ENCODE measurements around the gene EFEMP1. TPM values are rescaled to one million over a fixed set of nuclear protein-coding genes. Genes with fewer than 3 reads are reported as not detected.

The EFEMP1 gene
- total RNA-seq, 1 experiment from 2014 or later = 0.15 TPM

DNA sequence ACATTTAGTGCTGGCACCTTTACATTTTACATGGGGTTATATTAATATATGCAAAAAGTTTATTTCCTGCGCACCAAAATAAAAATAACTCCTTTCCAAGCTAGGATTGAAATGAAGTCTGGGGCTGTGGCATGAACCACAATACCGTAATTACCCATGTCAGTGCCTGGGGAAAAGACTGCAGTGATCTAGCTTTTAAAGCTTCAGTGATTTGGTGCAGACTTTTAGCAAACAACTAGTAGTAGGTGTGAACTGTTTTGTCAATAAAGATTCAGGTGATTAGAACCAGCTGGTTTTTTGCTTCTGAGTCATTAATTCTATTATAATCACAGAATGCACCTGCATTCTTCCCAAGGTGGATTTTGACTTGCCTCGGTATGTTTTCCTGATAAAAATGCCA is 21.2 kb downstream of the EFEMP1 start:
- no peak overlapping the region for H3K4me3 ChIP-seq (ENCODE audit: low read depth, low read length, poor library complexity, severe bottlenecking)
- ChIA-PET CTCF (no interaction called here), POLR2A (ENCODE audit: low non-redundant PET) (no interaction called here)
- H3K27me3 ChIP-seq (replicated peaks; ENCODE audit: insufficient read depth, low read depth, low read length, poor library complexity) = peaks cover 11% of the 10 kb centered on the region
- no peak for TF ChIP-seq EZH2 (IDR thresholded peaks at IDR 0.05; ENCODE audit: borderline replicate concordance, low read depth, low read length, poor library complexity, severe bottlenecking)
- TF ChIP-seq, protein P1, sequence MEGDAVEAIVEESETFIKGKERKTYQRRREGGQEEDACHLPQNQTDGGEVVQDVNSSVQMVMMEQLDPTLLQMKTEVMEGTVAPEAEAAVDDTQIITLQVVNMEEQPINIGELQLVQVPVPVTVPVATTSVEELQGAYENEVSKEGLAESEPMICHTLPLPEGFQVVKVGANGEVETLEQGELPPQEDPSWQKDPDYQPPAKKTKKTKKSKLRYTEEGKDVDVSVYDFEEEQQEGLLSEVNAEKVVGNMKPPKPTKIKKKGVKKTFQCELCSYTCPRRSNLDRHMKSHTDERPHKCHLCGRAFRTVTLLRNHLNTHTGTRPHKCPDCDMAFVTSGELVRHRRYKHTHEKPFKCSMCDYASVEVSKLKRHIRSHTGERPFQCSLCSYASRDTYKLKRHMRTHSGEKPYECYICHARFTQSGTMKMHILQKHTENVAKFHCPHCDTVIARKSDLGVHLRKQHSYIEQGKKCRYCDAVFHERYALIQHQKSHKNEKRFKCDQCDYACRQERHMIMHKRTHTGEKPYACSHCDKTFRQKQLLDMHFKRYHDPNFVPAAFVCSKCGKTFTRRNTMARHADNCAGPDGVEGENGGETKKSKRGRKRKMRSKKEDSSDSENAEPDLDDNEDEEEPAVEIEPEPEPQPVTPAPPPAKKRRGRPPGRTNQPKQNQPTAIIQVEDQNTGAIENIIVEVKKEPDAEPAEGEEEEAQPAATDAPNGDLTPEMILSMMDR (conservative IDR thresholded peaks at IDR 0.05; ENCODE audit: low read depth, low read length) = no peak
- DNase-seq (ENCODE audit: low spot score) = no peak
- peaks cover 19% of the 10 kb centered on the region for H3K4me1 ChIP-seq (ENCODE audit: insufficient read depth, low read length, poor library complexity, severe bottlenecking)
- no peaks in the 10 kb centered on the region for H3K36me3 ChIP-seq (ENCODE audit: insufficient read depth, low read length, poor library complexity, severe bottlenecking)
- BruUV-seq (replicated peaks) = no TSS peak
- peaks cover 5% of the 10 kb centered on the region for H3K9me3 ChIP-seq (ENCODE audit: low read depth, low read length, poor library complexity, severe bottlenecking)
- intact Hi-C loops (cut with micrococcal nuclease; ENCODE audit: unreplicated experiment) = no loop called here
- no peak overlapping the region for H3K27ac ChIP-seq (ENCODE audit: low read depth, low read length, poor library complexity, severe bottlenecking)

DNA sequence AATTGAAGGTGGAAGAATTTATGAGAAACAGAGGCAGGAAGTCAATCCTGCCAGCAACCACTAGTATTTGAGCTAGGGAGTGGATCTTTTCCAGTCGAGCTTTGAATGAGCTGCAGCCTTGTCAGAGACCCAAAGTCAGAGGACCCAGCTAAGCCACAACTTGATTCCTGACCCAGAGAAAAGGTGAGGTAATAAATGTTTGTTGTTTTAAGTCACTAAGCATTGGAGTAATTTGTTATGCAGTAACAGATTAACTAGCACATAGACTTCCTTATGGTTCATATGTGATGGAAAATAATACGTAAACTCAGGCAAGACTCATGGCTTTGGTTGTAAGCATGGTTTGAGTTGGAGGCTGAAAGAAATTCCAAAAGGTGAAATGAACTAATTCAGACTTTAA is 21.6 kb downstream of the EFEMP1 start:
- Histone ChIP-seq H3K9me3 (ENCODE audit: low read depth, low read length, poor library complexity, severe bottlenecking) (peaks cover 5% of the 10 kb centered on the region), H3K27me3 (replicated peaks; ENCODE audit: insufficient read depth, low read depth, low read length, poor library complexity) (peaks cover 6% of the 10 kb centered on the region), H3K4me3 (ENCODE audit: low read depth, low read length, poor library complexity, severe bottlenecking) (no peak overlapping the region), H3K27ac (ENCODE audit: low read depth, low read length, poor library complexity, severe bottlenecking) (no peak overlapping the region), H3K36me3 (ENCODE audit: insufficient read depth, low read length, poor library complexity, severe bottlenecking) (no peaks in the 10 kb centered on the region), H3K4me1 (ENCODE audit: insufficient read depth, low read length, poor library complexity, severe bottlenecking) (peaks cover 19% of the 10 kb centered on the region)
- intact Hi-C loops (cut with micrococcal nuclease; ENCODE audit: unreplicated experiment) = no loop called here
- BruUV-seq (replicated peaks) = no TSS peak
- CTCF ChIA-PET = no interaction called here
- POLR2A ChIA-PET (ENCODE audit: low non-redundant PET) = no interaction called here
- TF ChIP-seq EZH2 (IDR thresholded peaks at IDR 0.05; ENCODE audit: borderline replicate concordance, low read depth, low read length, poor library complexity, severe bottlenecking) = no peak
- TF ChIP-seq, protein P1 (conservative IDR thresholded peaks at IDR 0.05; ENCODE audit: low read depth, low read length) = no peak
- no peak for DNase-seq (ENCODE audit: low spot score)

DNA sequence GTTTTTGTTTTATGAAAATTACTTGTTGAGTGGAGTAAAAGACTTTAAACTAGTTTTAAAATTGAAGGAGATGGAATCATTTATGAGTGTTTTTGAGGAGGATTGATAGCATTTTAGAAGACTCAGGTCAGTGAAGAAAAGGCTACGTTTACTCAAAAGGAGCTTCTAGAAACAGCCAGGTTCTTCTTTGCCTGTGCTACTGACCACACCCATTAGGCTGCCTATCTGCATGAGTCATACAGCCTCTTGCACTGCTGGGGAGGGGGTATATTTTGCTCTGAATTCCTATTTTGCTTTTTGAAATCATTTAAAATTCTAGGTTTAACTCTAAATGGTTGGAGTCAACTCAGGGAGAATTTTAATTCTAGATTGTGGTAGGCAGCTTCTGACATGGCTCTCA is 22.3 kb downstream of the EFEMP1 start:
- ChIA-PET POLR2A (ENCODE audit: low non-redundant PET) (no interaction called here), CTCF (no interaction called here)
- Histone ChIP-seq H3K27me3 (replicated peaks; ENCODE audit: insufficient read depth, low read depth, low read length, poor library complexity) (peaks cover under 1% of the 10 kb centered on the region), H3K4me3 (ENCODE audit: low read depth, low read length, poor library complexity, severe bottlenecking) (no peak overlapping the region), H3K36me3 (ENCODE audit: insufficient read depth, low read length, poor library complexity, severe bottlenecking) (no peaks in the 10 kb centered on the region), H3K4me1 (ENCODE audit: insufficient read depth, low read length, poor library complexity, severe bottlenecking) (peaks cover 19% of the 10 kb centered on the region), H3K9me3 (ENCODE audit: low read depth, low read length, poor library complexity, severe bottlenecking) (peaks cover 5% of the 10 kb centered on the region), H3K27ac (ENCODE audit: low read depth, low read length, poor library complexity, severe bottlenecking) (no peak overlapping the region)
- no TSS peak for BruUV-seq (replicated peaks)
- intact Hi-C loops (cut with micrococcal nuclease; ENCODE audit: unreplicated experiment) = no loop called here
- TF ChIP-seq, protein P1 (conservative IDR thresholded peaks at IDR 0.05; ENCODE audit: low read depth, low read length) = no peak
- TF ChIP-seq EZH2 (IDR thresholded peaks at IDR 0.05; ENCODE audit: borderline replicate concordance, low read depth, low read length, poor library complexity, severe bottlenecking) = no peak
- DNase-seq (ENCODE audit: low spot score) = no peak

Measured in A673 (cell line).